ENCODE results near the gene AACS. TPM values are rescaled to one million over a fixed set of nuclear protein-coding genes. Genes with fewer than 3 reads are reported as not detected.
A peak's percentile ranks its signal among the peaks of the same experiment; 100 is the strongest.

AACS gene
- total RNA-seq, 1 experiment from 2014 or later: 31.3 TPM

GRCh38 chr12:125149160-125150108, 84.2 kb downstream of the AACS start:
- Histone ChIP-seq H3K36me3 (ENCODE audit: control insufficient read depth, insufficient read depth, low read length) (no peaks in the 10 kb centered on the region), H3K4me3 (ENCODE audit: low read depth, low read length) (no peak overlapping the region), H3K9me3 (no peaks in the 10 kb centered on the region), H3K27me3 (replicated peaks; ENCODE audit: control insufficient read depth, insufficient read depth, low read length) (no peaks in the 10 kb centered on the region), H3K4me1 (no peaks in the 10 kb centered on the region)
- intact Hi-C loops (cut with micrococcal nuclease; ENCODE audit: unreplicated experiment): no loop called here
- Mint-ChIP-seq H3K9me3 (ENCODE audit: unreplicated experiment) (no peaks in the 10 kb centered on the region), H3K27me3 (ENCODE audit: insufficient read depth, unreplicated experiment) (no peaks in the 10 kb centered on the region), H3K27ac (ENCODE audit: unreplicated experiment) (no peak overlapping the region), H3K4me1 (ENCODE audit: low read depth, unreplicated experiment) (no peaks in the 10 kb centered on the region), H3K36me3 (ENCODE audit: insufficient read depth, unreplicated experiment) (peaks cover 5% of the 10 kb centered on the region), H3K4me3 (ENCODE audit: unreplicated experiment) (no peak overlapping the region)
- no TSS peak for BruUV-seq (replicated peaks)
- CTCF ChIA-PET: no interaction called here
- POLR2A ChIA-PET: no interaction called here
- no peak for TF ChIP-seq CTCF (IDR thresholded peaks at IDR 0.05; ENCODE audit: insufficient read depth in 1 of 2, low read depth in 1 of 2, low read length in 1 of 2, severe bottlenecking in 1 of 2, unreplicated experiment in 1 of 2)
- DNase-seq: no peak

GRCh38 chr12:125151284-125151683, 86.0 kb downstream of the AACS start:
- intact Hi-C loops (cut with micrococcal nuclease; ENCODE audit: unreplicated experiment): no loop called here
- Histone ChIP-seq H3K9me3 (no peaks in the 10 kb centered on the region), H3K27me3 (replicated peaks; ENCODE audit: control insufficient read depth, insufficient read depth, low read length) (no peaks in the 10 kb centered on the region), H3K4me1 (no peaks in the 10 kb centered on the region), H3K36me3 (ENCODE audit: control insufficient read depth, insufficient read depth, low read length) (no peaks in the 10 kb centered on the region), H3K4me3 (ENCODE audit: low read depth, low read length) (no peak overlapping the region)
- POLR2A ChIA-PET: no interaction called here
- no peak overlapping the region for H3K27ac Mint-ChIP-seq (ENCODE audit: unreplicated experiment)
- no peaks in the 10 kb centered on the region for H3K36me3 Mint-ChIP-seq (ENCODE audit: insufficient read depth, unreplicated experiment)
- no peak overlapping the region for H3K4me3 Mint-ChIP-seq (ENCODE audit: unreplicated experiment)
- peak in 1 of 2 experiments; percentile 48 for DNase-seq
- no peaks in the 10 kb centered on the region for H3K9me3 Mint-ChIP-seq (ENCODE audit: unreplicated experiment)
- no peak for TF ChIP-seq CTCF (IDR thresholded peaks at IDR 0.05; ENCODE audit: insufficient read depth in 1 of 2, low read depth in 1 of 2, low read length in 1 of 2, severe bottlenecking in 1 of 2, unreplicated experiment in 1 of 2)
- H3K27me3 Mint-ChIP-seq (ENCODE audit: insufficient read depth, unreplicated experiment): no peaks in the 10 kb centered on the region
- H3K4me1 Mint-ChIP-seq (ENCODE audit: low read depth, unreplicated experiment): no peaks in the 10 kb centered on the region
- no TSS peak for BruUV-seq (replicated peaks)
- CTCF ChIA-PET: no interaction called here

DNA sequence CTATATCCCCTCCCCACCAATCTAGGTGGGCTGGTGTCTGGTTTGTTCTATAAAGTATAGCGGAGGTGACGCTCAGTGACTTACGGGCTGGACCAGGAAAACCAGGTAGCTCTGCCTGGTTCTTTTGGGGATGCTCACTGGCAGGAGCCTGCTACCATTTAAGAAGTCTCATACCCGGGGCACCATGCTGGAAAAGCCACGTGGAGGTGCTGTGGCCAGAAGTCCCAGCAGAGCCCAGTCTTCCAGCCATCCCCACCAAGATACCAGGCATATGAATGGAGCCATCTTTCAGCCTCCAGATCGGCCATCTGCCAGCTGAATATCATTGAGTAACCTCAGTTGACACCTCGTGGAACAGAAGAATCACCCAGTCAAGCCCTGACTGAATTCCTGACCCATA, 87.2 kb downstream of the AACS start:
- no peak for TF ChIP-seq CTCF (IDR thresholded peaks at IDR 0.05; ENCODE audit: insufficient read depth in 1 of 2, low read depth in 1 of 2, low read length in 1 of 2, severe bottlenecking in 1 of 2, unreplicated experiment in 1 of 2)

More for the DNA sequence above, 87.2 kb downstream of the AACS start:
- H3K4me3 Mint-ChIP-seq (ENCODE audit: unreplicated experiment): no peak overlapping the region
- Histone ChIP-seq H3K4me1 (no peaks in the 10 kb centered on the region), H3K9me3 (no peaks in the 10 kb centered on the region), H3K27me3 (replicated peaks; ENCODE audit: control insufficient read depth, insufficient read depth, low read length) (no peaks in the 10 kb centered on the region), H3K36me3 (ENCODE audit: control insufficient read depth, insufficient read depth, low read length) (no peaks in the 10 kb centered on the region), H3K4me3 (ENCODE audit: low read depth, low read length) (no peak overlapping the region)
- no peaks in the 10 kb centered on the region for H3K36me3 Mint-ChIP-seq (ENCODE audit: insufficient read depth, unreplicated experiment)
- ChIA-PET CTCF (no interaction called here), POLR2A (no interaction called here)
- no peaks in the 10 kb centered on the region for H3K27me3 Mint-ChIP-seq (ENCODE audit: insufficient read depth, unreplicated experiment)
- no peaks in the 10 kb centered on the region for H3K9me3 Mint-ChIP-seq (ENCODE audit: unreplicated experiment)
- no peaks in the 10 kb centered on the region for H3K4me1 Mint-ChIP-seq (ENCODE audit: low read depth, unreplicated experiment)
- no peak for DNase-seq
- intact Hi-C loops (cut with micrococcal nuclease; ENCODE audit: unreplicated experiment): no loop called here
- no peak overlapping the region for H3K27ac Mint-ChIP-seq (ENCODE audit: unreplicated experiment)
- no TSS peak for BruUV-seq (replicated peaks)
